ENCODE data around the gene FRAS1. TPM values are rescaled to one million over a fixed set of nuclear protein-coding genes. Genes with fewer than 3 reads are reported as not detected.

Gene FRAS1
- total RNA-seq, 1 donor from 2014 or later = 24.6 TPM

GRCh38 chr4:78165758-78166157, 108.6 kb downstream of the FRAS1 start:
- Mint-ChIP-seq H3K27ac (ENCODE audit: unreplicated experiment) (no peak overlapping the region), H3K36me3 (ENCODE audit: low read depth, unreplicated experiment) (no peaks in the 10 kb centered on the region), H3K4me1 (ENCODE audit: low read depth, unreplicated experiment) (peaks cover 4% of the 10 kb centered on the region), H3K27me3 (ENCODE audit: low read depth, unreplicated experiment) (no peaks in the 10 kb centered on the region), H3K9me3 (ENCODE audit: unreplicated experiment) (no peaks in the 10 kb centered on the region), H3K4me3 (ENCODE audit: unreplicated experiment) (no peak overlapping the region)
- Histone ChIP-seq H3K4me1 (ENCODE audit: insufficient read depth, low read length) (no peaks in the 10 kb centered on the region), H3K36me3 (ENCODE audit: insufficient read depth, low read length) (no peaks in the 10 kb centered on the region), H3K79me2 (ENCODE audit: insufficient read depth, low read length) (no peaks in the 10 kb centered on the region), H3K27me3 (ENCODE audit: insufficient read depth, low read length) (peaks cover 5% of the 10 kb centered on the region), H3K4me2 (ENCODE audit: low read length) (no peak overlapping the region), H3K4me3 (ENCODE audit: insufficient read depth, low read depth, low read length) (no peak overlapping the region), H4K20me1 (ENCODE audit: insufficient read depth, low read length) (no peaks in the 10 kb centered on the region), H3K9me3 (ENCODE audit: insufficient read depth, low read depth, low read length) (no peaks in the 10 kb centered on the region), H2AFZ (ENCODE audit: low read depth, low read length) (no peak overlapping the region), H3K9ac (ENCODE audit: low read length) (no peak overlapping the region), H3K27ac (ENCODE audit: low read depth, low read length) (no peak overlapping the region)
- DNase-seq (ENCODE audit: low read depth) = no peak
- no peak for FAIRE-seq
- TF ChIP-seq CTCF (IDR thresholded peaks at IDR 0.05; ENCODE audit: insufficient read depth, low read depth, low read length) (no peak), EZH2 (IDR thresholded peaks at IDR 0.05; ENCODE audit: insufficient read depth, low read length) (no peak)

- Mint-ChIP-seq H3K27me3 (ENCODE audit: low read depth, unreplicated experiment) (no peaks in the 10 kb centered on the region), H3K9me3 (ENCODE audit: unreplicated experiment) (no peaks in the 10 kb centered on the region), H3K4me3 (ENCODE audit: unreplicated experiment) (no peak overlapping the region), H3K36me3 (ENCODE audit: low read depth, unreplicated experiment) (no peaks in the 10 kb centered on the region), H3K27ac (ENCODE audit: unreplicated experiment) (no peak overlapping the region), H3K4me1 (ENCODE audit: low read depth, unreplicated experiment) (peaks cover 4% of the 10 kb centered on the region)
- Histone ChIP-seq H3K27ac (ENCODE audit: low read depth, low read length) (no peak overlapping the region), H3K9me3 (ENCODE audit: insufficient read depth, low read depth, low read length) (no peaks in the 10 kb centered on the region), H3K4me2 (ENCODE audit: low read length) (no peak overlapping the region), H2AFZ (ENCODE audit: low read depth, low read length) (no peak overlapping the region), H4K20me1 (ENCODE audit: insufficient read depth, low read length) (no peaks in the 10 kb centered on the region), H3K36me3 (ENCODE audit: insufficient read depth, low read length) (no peaks in the 10 kb centered on the region), H3K4me3 (ENCODE audit: insufficient read depth, low read depth, low read length) (no peak overlapping the region), H3K9ac (ENCODE audit: low read length) (no peak overlapping the region), H3K79me2 (ENCODE audit: insufficient read depth, low read length) (no peaks in the 10 kb centered on the region), H3K4me1 (ENCODE audit: insufficient read depth, low read length) (no peaks in the 10 kb centered on the region), H3K27me3 (ENCODE audit: insufficient read depth, low read length) (peaks cover 5% of the 10 kb centered on the region)
- FAIRE-seq = no peak
- peak; percentile 16 for DNase-seq (ENCODE audit: low read depth)
- TF ChIP-seq CTCF (IDR thresholded peaks at IDR 0.05; ENCODE audit: insufficient read depth, low read depth, low read length) = no peak
- no peak for TF ChIP-seq EZH2 (IDR thresholded peaks at IDR 0.05; ENCODE audit: insufficient read depth, low read length)
Observed at GRCh38 chr4:78166622-78167021, 109.5 kb downstream of the FRAS1 start.

- Mint-ChIP-seq H3K36me3 (ENCODE audit: low read depth, unreplicated experiment) (no peaks in the 10 kb centered on the region), H3K27ac (ENCODE audit: unreplicated experiment) (no peak overlapping the region), H3K27me3 (ENCODE audit: low read depth, unreplicated experiment) (no peaks in the 10 kb centered on the region), H3K9me3 (ENCODE audit: unreplicated experiment) (no peaks in the 10 kb centered on the region), H3K4me3 (ENCODE audit: unreplicated experiment) (no peak overlapping the region), H3K4me1 (ENCODE audit: low read depth, unreplicated experiment) (peaks cover 4% of the 10 kb centered on the region)
- no peak overlapping the region for H3K27ac ChIP-seq (ENCODE audit: low read depth, low read length)
- no peaks in the 10 kb centered on the region for H4K20me1 ChIP-seq (ENCODE audit: insufficient read depth, low read length)
- DNase-seq (ENCODE audit: low read depth) = no peak
- H3K79me2 ChIP-seq (ENCODE audit: insufficient read depth, low read length) = no peaks in the 10 kb centered on the region
- no peak overlapping the region for H3K4me3 ChIP-seq (ENCODE audit: insufficient read depth, low read depth, low read length)
- FAIRE-seq = no peak
- no peaks in the 10 kb centered on the region for H3K4me1 ChIP-seq (ENCODE audit: insufficient read depth, low read length)
- no peak overlapping the region for H2AFZ ChIP-seq (ENCODE audit: low read depth, low read length)
- no peak overlapping the region for H3K4me2 ChIP-seq (ENCODE audit: low read length)
- no peaks in the 10 kb centered on the region for H3K36me3 ChIP-seq (ENCODE audit: insufficient read depth, low read length)
- no peak for TF ChIP-seq CTCF (IDR thresholded peaks at IDR 0.05; ENCODE audit: insufficient read depth, low read depth, low read length)
- TF ChIP-seq EZH2 (IDR thresholded peaks at IDR 0.05; ENCODE audit: insufficient read depth, low read length) = no peak
- H3K9me3 ChIP-seq (ENCODE audit: insufficient read depth, low read depth, low read length) = no peaks in the 10 kb centered on the region
- peaks cover 4% of the 10 kb centered on the region for H3K27me3 ChIP-seq (ENCODE audit: insufficient read depth, low read length)
- H3K9ac ChIP-seq (ENCODE audit: low read length) = no peak overlapping the region
Observed at GRCh38 chr4:78167510-78167909, 110.4 kb downstream of the FRAS1 start.
